Measurements from ENCODE around the gene RGS8.

The RGS8 gene

GRCh38 chr1:182670032-182670749 is 14.2 kb downstream of the RGS8 start:
- no peak for DNase-seq

GRCh38 chr1:182669266-182669665 is 15.1 kb downstream of the RGS8 start:
- DNase-seq, result no peak

- no peak for DNase-seq
Observed at GRCh38 chr1:182668521-182669054, 15.8 kb downstream of the RGS8 start.

GRCh38 chr1:182667848-182668505 is 16.4 kb downstream of the RGS8 start:
- no peak for DNase-seq

GRCh38 chr1:182666706-182667105 is 17.7 kb downstream of the RGS8 start:
- no peak for DNase-seq

GRCh38 chr1:182664296-182664695 is 20.1 kb downstream of the RGS8 start:
- DNase-seq, result no peak

GRCh38 chr1:182662956-182663355 is 21.4 kb downstream of the RGS8 start:
- no peak for DNase-seq

- DNase-seq, result no peak
Observed at GRCh38 chr1:182662121-182662890, 22.1 kb downstream of the RGS8 start.

GRCh38 chr1:182658055-182658454 is 26.3 kb downstream of the RGS8 start:
- no peak for DNase-seq

- no peak for DNase-seq
Observed at GRCh38 chr1:182656842-182657397, 27.5 kb downstream of the RGS8 start.

- DNase-seq, result no peak
Observed at GRCh38 chr1:182653986-182654385, 30.4 kb downstream of the RGS8 start.

- DNase-seq, result no peak
Observed at GRCh38 chr1:182652933-182653332, 31.5 kb downstream of the RGS8 start.

- no peak for DNase-seq
Observed at GRCh38 chr1:182651339-182651724, 33.1 kb downstream of the RGS8 start.

GRCh38 chr1:182650678-182651338 is 33.6 kb downstream of the RGS8 start:
- DNase-seq, result no peak

GRCh38 chr1:182649041-182649440 is 35.3 kb downstream of the RGS8 start:
- DNase-seq, result no peak

- no peak for DNase-seq
Observed at GRCh38 chr1:182646739-182647138, 37.6 kb downstream of the RGS8 start.

- no peak for DNase-seq
Observed at GRCh38 chr1:182644886-182645285, 39.5 kb downstream of the RGS8 start.

- DNase-seq, result no peak
Observed at GRCh38 chr1:182643699-182644098, 40.7 kb downstream of the RGS8 start.

- DNase-seq, result no peak
Observed at GRCh38 chr1:182642461-182642860, 41.9 kb downstream of the RGS8 start.

GRCh38 chr1:182641561-182641960 is 42.8 kb downstream of the RGS8 start:
- no peak for DNase-seq

- DNase-seq, result no peak
Observed at GRCh38 chr1:182639330-182639729, 45.1 kb downstream of the RGS8 start.

GRCh38 chr1:182637769-182638168 is 46.6 kb downstream of the RGS8 start:
- no peak for DNase-seq

- no peak for DNase-seq
Observed at GRCh38 chr1:182635871-182636270, 48.5 kb downstream of the RGS8 start.

Measured in CD4-positive, alpha-beta T cell treated with Interleukin-6 for 4 hours (primary cell).